ENCODE results near the gene RNPC3. TPM values are rescaled to one million over a fixed set of nuclear protein-coding genes. Genes with fewer than 3 reads are reported as not detected.

RNPC3 gene
- total RNA-seq, 1 experiment from 2014 or later, result 8.1 TPM

DNA sequence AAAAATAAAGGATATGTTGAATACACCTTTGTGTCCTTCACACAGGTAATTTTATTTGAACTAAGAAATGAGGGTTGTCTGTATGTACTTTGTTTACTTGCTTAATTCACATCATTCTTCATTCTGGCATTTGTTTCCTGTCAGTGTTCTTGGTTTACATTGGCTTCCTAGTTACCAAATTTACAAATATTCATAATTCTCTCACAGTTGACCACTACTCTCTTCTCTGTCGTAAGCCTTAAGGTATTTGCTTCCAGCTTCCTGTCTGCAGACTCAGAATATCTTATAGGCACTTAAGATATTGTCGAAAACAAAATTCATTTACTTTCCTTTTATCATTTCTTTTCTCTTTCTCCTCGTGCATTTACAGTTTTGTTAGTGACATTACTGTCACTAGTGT lies 15.9 kb downstream of the RNPC3 start:
- intact Hi-C loops (cut with micrococcal nuclease; ENCODE audit: unreplicated experiment), result no loop called here
- H3K4me1 ChIP-seq, result no peaks in the 10 kb centered on the region
- no peaks in the 10 kb centered on the region for H3K36me3 ChIP-seq (ENCODE audit: control insufficient read depth, insufficient read depth, low read length)
- H3K4me3 Mint-ChIP-seq (ENCODE audit: unreplicated experiment), result no peak overlapping the region
- no peaks in the 10 kb centered on the region for H3K27me3 Mint-ChIP-seq (ENCODE audit: insufficient read depth, unreplicated experiment)
- no peaks in the 10 kb centered on the region for H3K9me3 Mint-ChIP-seq (ENCODE audit: unreplicated experiment)
- no peak for DNase-seq
- no peak overlapping the region for H3K27ac Mint-ChIP-seq (ENCODE audit: unreplicated experiment)
- ChIA-PET POLR2A (no interaction called here), CTCF (no interaction called here)
- BruUV-seq (replicated peaks), result no TSS peak
- no peaks in the 10 kb centered on the region for H3K27me3 ChIP-seq (replicated peaks; ENCODE audit: control insufficient read depth, insufficient read depth, low read length)
- H3K9me3 ChIP-seq, result no peaks in the 10 kb centered on the region
- TF ChIP-seq, protein P1, sequence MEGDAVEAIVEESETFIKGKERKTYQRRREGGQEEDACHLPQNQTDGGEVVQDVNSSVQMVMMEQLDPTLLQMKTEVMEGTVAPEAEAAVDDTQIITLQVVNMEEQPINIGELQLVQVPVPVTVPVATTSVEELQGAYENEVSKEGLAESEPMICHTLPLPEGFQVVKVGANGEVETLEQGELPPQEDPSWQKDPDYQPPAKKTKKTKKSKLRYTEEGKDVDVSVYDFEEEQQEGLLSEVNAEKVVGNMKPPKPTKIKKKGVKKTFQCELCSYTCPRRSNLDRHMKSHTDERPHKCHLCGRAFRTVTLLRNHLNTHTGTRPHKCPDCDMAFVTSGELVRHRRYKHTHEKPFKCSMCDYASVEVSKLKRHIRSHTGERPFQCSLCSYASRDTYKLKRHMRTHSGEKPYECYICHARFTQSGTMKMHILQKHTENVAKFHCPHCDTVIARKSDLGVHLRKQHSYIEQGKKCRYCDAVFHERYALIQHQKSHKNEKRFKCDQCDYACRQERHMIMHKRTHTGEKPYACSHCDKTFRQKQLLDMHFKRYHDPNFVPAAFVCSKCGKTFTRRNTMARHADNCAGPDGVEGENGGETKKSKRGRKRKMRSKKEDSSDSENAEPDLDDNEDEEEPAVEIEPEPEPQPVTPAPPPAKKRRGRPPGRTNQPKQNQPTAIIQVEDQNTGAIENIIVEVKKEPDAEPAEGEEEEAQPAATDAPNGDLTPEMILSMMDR (IDR thresholded peaks at IDR 0.05; ENCODE audit: insufficient read depth in 1 of 2, low read depth in 1 of 2, low read length in 1 of 2, severe bottlenecking in 1 of 2, unreplicated experiment in 1 of 2), result no peak
- H3K4me3 ChIP-seq (ENCODE audit: low read depth, low read length), result no peak overlapping the region
- H3K36me3 Mint-ChIP-seq (ENCODE audit: insufficient read depth, unreplicated experiment), result peaks cover 11% of the 10 kb centered on the region
- no peaks in the 10 kb centered on the region for H3K4me1 Mint-ChIP-seq (ENCODE audit: low read depth, unreplicated experiment)

- Histone ChIP-seq H3K36me3 (ENCODE audit: control insufficient read depth, insufficient read depth, low read length) (no peaks in the 10 kb centered on the region), H3K27me3 (replicated peaks; ENCODE audit: control insufficient read depth, insufficient read depth, low read length) (no peaks in the 10 kb centered on the region), H3K9me3 (no peaks in the 10 kb centered on the region), H3K4me3 (ENCODE audit: low read depth, low read length) (no peak overlapping the region), H3K4me1 (no peaks in the 10 kb centered on the region)
- H3K36me3 Mint-ChIP-seq (ENCODE audit: insufficient read depth, unreplicated experiment), result peaks cover 18% of the 10 kb centered on the region
- TF ChIP-seq, protein P1 (IDR thresholded peaks at IDR 0.05; ENCODE audit: insufficient read depth in 1 of 2, low read depth in 1 of 2, low read length in 1 of 2, severe bottlenecking in 1 of 2, unreplicated experiment in 1 of 2), result no peak
- no peaks in the 10 kb centered on the region for H3K9me3 Mint-ChIP-seq (ENCODE audit: unreplicated experiment)
- ChIA-PET POLR2A (no interaction called here), CTCF (no interaction called here)
- BruUV-seq (replicated peaks), result no TSS peak
- no peak overlapping the region for H3K4me3 Mint-ChIP-seq (ENCODE audit: unreplicated experiment)
- H3K27ac Mint-ChIP-seq (ENCODE audit: unreplicated experiment), result no peak overlapping the region
- H3K27me3 Mint-ChIP-seq (ENCODE audit: insufficient read depth, unreplicated experiment), result no peaks in the 10 kb centered on the region
- intact Hi-C loops (cut with micrococcal nuclease; ENCODE audit: unreplicated experiment), result no loop called here
- no peaks in the 10 kb centered on the region for H3K4me1 Mint-ChIP-seq (ENCODE audit: low read depth, unreplicated experiment)
- DNase-seq, result no peak
These were observed 21.0 kb downstream of the RNPC3 start for GRCh38 chr1:103546496-103546895.

- DNase-seq, result no peak
- H3K27ac Mint-ChIP-seq (ENCODE audit: unreplicated experiment), result no peak overlapping the region
- no peak overlapping the region for H3K4me3 Mint-ChIP-seq (ENCODE audit: unreplicated experiment)
- H3K27me3 ChIP-seq (replicated peaks; ENCODE audit: control insufficient read depth, insufficient read depth, low read length), result no peaks in the 10 kb centered on the region
- no peaks in the 10 kb centered on the region for H3K9me3 Mint-ChIP-seq (ENCODE audit: unreplicated experiment)
- TF ChIP-seq, protein P1 (IDR thresholded peaks at IDR 0.05; ENCODE audit: insufficient read depth in 1 of 2, low read depth in 1 of 2, low read length in 1 of 2, severe bottlenecking in 1 of 2, unreplicated experiment in 1 of 2), result no peak
- H3K4me1 ChIP-seq, result no peaks in the 10 kb centered on the region
- ChIA-PET POLR2A (no interaction called here), CTCF (no interaction called here)
- H3K9me3 ChIP-seq, result no peaks in the 10 kb centered on the region
- H3K36me3 ChIP-seq (ENCODE audit: control insufficient read depth, insufficient read depth, low read length), result no peaks in the 10 kb centered on the region
- no peaks in the 10 kb centered on the region for H3K27me3 Mint-ChIP-seq (ENCODE audit: insufficient read depth, unreplicated experiment)
- no peaks in the 10 kb centered on the region for H3K4me1 Mint-ChIP-seq (ENCODE audit: low read depth, unreplicated experiment)
- peaks cover 12% of the 10 kb centered on the region for H3K36me3 Mint-ChIP-seq (ENCODE audit: insufficient read depth, unreplicated experiment)
- BruUV-seq (replicated peaks), result no TSS peak
- no peak overlapping the region for H3K4me3 ChIP-seq (ENCODE audit: low read depth, low read length)
- intact Hi-C loops (cut with micrococcal nuclease; ENCODE audit: unreplicated experiment), result no loop called here
These were observed 22.3 kb downstream of the RNPC3 start for GRCh38 chr1:103547840-103548239.
